GM12891 (cell line): ENCODE results near the gene MICAL3.

ENCODE experiments used
- POLR2A ChIP-seq: IDR thresholded peaks from 2 replicates; pipeline ENCODE4 v1.6.1; 2011; ENCODE audit warnings: low read depth, low read length, control low read depth
- POLR2AphosphoS5 ChIP-seq: IDR thresholded peaks from 2 replicates; pipeline ENCODE4 v1.6.1; 2011; ENCODE audit warnings: low read depth, low read length, control low read depth
- TAF1 ChIP-seq: IDR thresholded peaks from 2 replicates; pipeline ENCODE4 v1.6.1; 2011; ENCODE audit warnings: low read depth, low read length, control low read depth

GRCh38 chr22:17888855-17889254, 135.5 kb downstream of the MICAL3 start:
- TF ChIP-seq TAF1 (no peak), POLR2A (no peak), POLR2AphosphoS5 (no peak)
